MM.1S (cell line): ENCODE measurements around the gene CFI.

Experiments used
- EZH2phosphoT487 ChIP-seq: fragments of 300-600 bp; sonication (generic); IDR thresholded peaks from 2 replicates; pipeline ENCODE4 v1.6.1; 2018; ENCODE audit warnings: antibody characterized with exemption, low read length
- TF ChIP-seq, protein P1 (sequence below): fragments of 300-600 bp; sonication (generic); IDR thresholded peaks from 2 replicates; pipeline ENCODE4 v1.5.1; 2016; ENCODE audit warnings: antibody characterized with exemption, low read length, mixed read lengths

DNA sequence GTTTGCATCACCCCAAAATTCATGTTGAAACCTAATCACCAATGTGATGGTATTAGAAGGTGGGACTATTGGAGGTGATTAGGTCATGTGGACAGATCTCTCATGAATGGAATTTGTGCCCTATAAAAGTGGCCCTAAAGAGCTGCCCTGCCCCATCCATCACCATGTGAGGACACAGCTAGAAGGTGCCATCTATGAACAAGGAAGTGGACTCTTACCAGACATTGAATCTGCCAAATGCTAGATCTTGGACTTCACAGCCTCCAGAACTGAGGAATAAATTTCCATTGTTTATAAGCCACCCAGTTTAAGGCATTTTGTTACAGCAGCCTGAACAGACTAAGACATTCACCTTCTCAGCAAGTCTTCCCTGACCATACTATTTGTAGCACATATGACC is 79.4 kb downstream of the CFI start:
- TF ChIP-seq, protein P1, sequence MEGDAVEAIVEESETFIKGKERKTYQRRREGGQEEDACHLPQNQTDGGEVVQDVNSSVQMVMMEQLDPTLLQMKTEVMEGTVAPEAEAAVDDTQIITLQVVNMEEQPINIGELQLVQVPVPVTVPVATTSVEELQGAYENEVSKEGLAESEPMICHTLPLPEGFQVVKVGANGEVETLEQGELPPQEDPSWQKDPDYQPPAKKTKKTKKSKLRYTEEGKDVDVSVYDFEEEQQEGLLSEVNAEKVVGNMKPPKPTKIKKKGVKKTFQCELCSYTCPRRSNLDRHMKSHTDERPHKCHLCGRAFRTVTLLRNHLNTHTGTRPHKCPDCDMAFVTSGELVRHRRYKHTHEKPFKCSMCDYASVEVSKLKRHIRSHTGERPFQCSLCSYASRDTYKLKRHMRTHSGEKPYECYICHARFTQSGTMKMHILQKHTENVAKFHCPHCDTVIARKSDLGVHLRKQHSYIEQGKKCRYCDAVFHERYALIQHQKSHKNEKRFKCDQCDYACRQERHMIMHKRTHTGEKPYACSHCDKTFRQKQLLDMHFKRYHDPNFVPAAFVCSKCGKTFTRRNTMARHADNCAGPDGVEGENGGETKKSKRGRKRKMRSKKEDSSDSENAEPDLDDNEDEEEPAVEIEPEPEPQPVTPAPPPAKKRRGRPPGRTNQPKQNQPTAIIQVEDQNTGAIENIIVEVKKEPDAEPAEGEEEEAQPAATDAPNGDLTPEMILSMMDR = no peak
- TF ChIP-seq EZH2phosphoT487 = no peak
